GM23248 (cell line): ENCODE results near the gene DIP2C. TPM values are rescaled to one million over a fixed set of nuclear protein-coding genes. Genes with fewer than 3 reads are reported as not detected.

Experiments used
- DNase-seq: peaks from one replicate; pipeline ENCODE4 v3.0.0-alpha.2; 2015
- H2AFZ ChIP-seq: fragments of 200-600 bp; sonication (generic); 2 replicates; pipeline ENCODE4 v1.6.1; 2016; ENCODE audit warnings: antibody characterized with exemption
- H3F3A ChIP-seq: fragments of 200-600 bp; sonication (generic); 2 replicates; pipeline ENCODE4 v1.6.1; 2016; ENCODE audit warnings: mild to moderate bottlenecking, antibody characterized with exemption, mixed run types; ENCODE audit not compliant: insufficient read depth
- H3K27ac ChIP-seq: fragments of 200-600 bp; sonication (generic); 2 replicates; pipeline ENCODE4 v1.5.1; 2016; ENCODE audit warnings: mild to moderate bottlenecking
- H3K27me3 ChIP-seq: fragments of 200-600 bp; sonication (generic); replicated peaks from 2 replicates; pipeline ENCODE4 v1.6.1; 2016; ENCODE audit warnings: mild to moderate bottlenecking; ENCODE audit not compliant: insufficient read depth
- H3K36me3 ChIP-seq: fragments of 200-600 bp; sonication (generic); 2 replicates; pipeline ENCODE4 v1.6.1; 2016; ENCODE audit warnings: low read depth, mild to moderate bottlenecking
- H3K4me1 ChIP-seq: fragments of 200-600 bp; sonication (generic); 2 replicates; pipeline ENCODE4 v1.6.1; 2016; ENCODE audit warnings: mild to moderate bottlenecking; ENCODE audit not compliant: insufficient read depth
- H3K4me2 ChIP-seq: fragments of 200-600 bp; sonication (generic); one replicate; pipeline ENCODE4 v1.6.1; 2016; ENCODE audit warnings: mild to moderate bottlenecking; ENCODE audit not compliant: unreplicated experiment
- H3K4me3 ChIP-seq: fragments of 200-600 bp; sonication (generic); 2 replicates; pipeline ENCODE4 v1.5.1; 2016; ENCODE audit warnings: mild to moderate bottlenecking
- H3K79me2 ChIP-seq: fragments of 200-600 bp; sonication (generic); 2 replicates; pipeline ENCODE4 v1.6.1; 2016; ENCODE audit warnings: mild to moderate bottlenecking; ENCODE audit not compliant: insufficient read depth
- H3K9ac ChIP-seq: fragments of 200-600 bp; sonication (generic); 2 replicates; pipeline ENCODE4 v1.6.1; 2016; ENCODE audit warnings: mild to moderate bottlenecking
- H3K9me2 ChIP-seq: fragments of 200-600 bp; sonication (generic); 2 replicates; pipeline ENCODE4 v1.6.1; 2016; ENCODE audit warnings: mixed run types, mild to moderate bottlenecking, moderate library complexity; ENCODE audit not compliant: insufficient read depth
- H3K9me3 ChIP-seq: fragments of 200-600 bp; sonication (generic); one replicate; pipeline ENCODE4 v1.6.1; 2017; ENCODE audit warnings: low read depth
- H4K20me1 ChIP-seq: fragments of 200-600 bp; sonication (generic); 2 replicates; pipeline ENCODE4 v1.6.0; 2016; ENCODE audit not compliant: insufficient read depth
- EZH2 ChIP-seq: fragments of 200-600 bp; sonication (generic); IDR thresholded peaks from 2 replicates; pipeline ENCODE4 v1.6.1; 2018; ENCODE audit warnings: antibody characterized with exemption, mild to moderate bottlenecking; ENCODE audit not compliant: insufficient read depth, poor library complexity, severe bottlenecking
- EZH2phosphoT487 ChIP-seq: fragments of 200-600 bp; sonication (generic); IDR thresholded peaks from 2 replicates; pipeline ENCODE4 v1.6.1; 2018; ENCODE audit warnings: antibody characterized with exemption, moderate library complexity, mild to moderate bottlenecking, low read depth; ENCODE audit not compliant: insufficient read depth
- WGBS, 2 experiments: methylation state at CpG; one replicate each; pipeline ENCODE4 v1.1.6; 2015 to 2017; ENCODE audit warnings: low lambda C conversion rate in 2 of 2, low coverage in 1 of 2; ENCODE audit errors: missing lambda C conversion rate in 2 of 2; 5-methylcytosine and 5-hydroxymethylcytosine counted together
- in situ Hi-C: fragments of 300-500 bp; cut with MboI; formaldehyde crosslinking; loops from 2 replicates; pipeline ENCODE4 v1.15.0; 2020
- polyA plus RNA-seq: library from polyadenylated mRNA; unstranded; fragments of >200 nt; fragmentation: Nextera tagmentation; extraction: Ambion mirVana; gene quantifications from 2 replicates; pipeline ENCODE4 v1.2.1, GENCODE V29; 2016
- total RNA-seq: library from RNA; depleted of rRNA; stranded (reverse); fragments of >200 nt; shearing (Covaris generic); gene quantifications from 2 replicates; pipeline ENCODE4 v1.2.3, GENCODE V29; 2014; rRNA removed

The DIP2C gene
- total RNA-seq: 10.2 and 12.0 TPM in 2 replicates
- polyA plus RNA-seq: 11.8 and 13.1 TPM in 2 replicates

- Histone ChIP-seq H3F3A (peaks cover 8% of the 10 kb centered on the region; the same call in 1 of the 2 replicates), H3K27me3 (no peaks in the 10 kb centered on the region), H3K27ac (peak within 1 kb of the TSS; percentile 84), H3K4me2 (peak within 1 kb of the TSS; percentile 70), H3K79me2 (peaks cover 42% of the 10 kb centered on the region), H3K9me2 (no peaks in the 10 kb centered on the region), H3K9ac (peak within 1 kb of the TSS; percentile 87), H3K36me3 (no peaks in the 10 kb centered on the region), H3K9me3 (no peaks in the 10 kb centered on the region), H2AFZ (peak within 1 kb of the TSS; percentile 86), H3K4me3 (peak within 1 kb of the TSS; percentile 85), H4K20me1 (peaks cover 3% of the 10 kb centered on the region; the same call in 1 of the 2 replicates), H3K4me1 (peaks cover 24% of the 10 kb centered on the region)
- peak; percentile 90 for DNase-seq
- in situ Hi-C loops: no loop called here
- 1 to 2% methylated on average over 28 to 38 of the region's 137 CpGs for WGBS, 2 experiments
- TF ChIP-seq EZH2 (no peak), EZH2phosphoT487 (no peak)
These were observed at the start of gene DIP2C for GRCh38 chr10:689452-690371. Gene DIP2C, minus strand, starts transcription at chr10:689668. Its CDS starts 90 bp downstream, at chr10:689578.

GRCh38 chr10:734481-734880 lies 45.0 kb upstream of the DIP2C start:
- H3K9ac ChIP-seq: no peak overlapping the region
- H3K4me1 ChIP-seq: no peaks in the 10 kb centered on the region
- 12% methylated on average over 3 of the region's 3 CpGs for WGBS, 2 experiments
- H4K20me1 ChIP-seq: no peaks in the 10 kb centered on the region
- no peak overlapping the region for H3K27ac ChIP-seq
- H3K27me3 ChIP-seq: peaks cover 24% of the 10 kb centered on the region
- TF ChIP-seq EZH2phosphoT487: no peak
- TF ChIP-seq EZH2: no peak
- peak; percentile 3 for DNase-seq
- H3F3A ChIP-seq: no peaks in the 10 kb centered on the region
- no peaks in the 10 kb centered on the region for H3K9me3 ChIP-seq
- H3K4me3 ChIP-seq: no peak overlapping the region
- no peaks in the 10 kb centered on the region for H3K36me3 ChIP-seq
- H2AFZ ChIP-seq: no peak overlapping the region
- H3K79me2 ChIP-seq: no peaks in the 10 kb centered on the region
- in situ Hi-C loops: no loop called here
- H3K4me2 ChIP-seq: no peak overlapping the region
- H3K9me2 ChIP-seq: no peaks in the 10 kb centered on the region

GRCh38 chr10:733086-733485 lies 43.6 kb upstream of the DIP2C start:
- Histone ChIP-seq H3K9me3 (no peaks in the 10 kb centered on the region), H3K79me2 (no peaks in the 10 kb centered on the region), H4K20me1 (no peaks in the 10 kb centered on the region), H3F3A (no peaks in the 10 kb centered on the region), H3K27me3 (peaks cover 24% of the 10 kb centered on the region), H3K4me1 (no peaks in the 10 kb centered on the region), H3K9ac (no peak overlapping the region), H3K36me3 (no peaks in the 10 kb centered on the region), H3K4me3 (no peak overlapping the region), H3K9me2 (no peaks in the 10 kb centered on the region), H2AFZ (no peak overlapping the region), H3K4me2 (no peak overlapping the region), H3K27ac (no peak overlapping the region)
- TF ChIP-seq EZH2: no peak
- TF ChIP-seq EZH2phosphoT487: no peak
- in situ Hi-C loops: no loop called here
- 47 to 59% methylated on average over 9 of the region's 9 CpGs for WGBS, 2 experiments
- DNase-seq: no peak

- Histone ChIP-seq H3F3A (no peaks in the 10 kb centered on the region), H4K20me1 (no peaks in the 10 kb centered on the region), H3K4me2 (no peak overlapping the region), H3K9ac (no peak overlapping the region), H3K27ac (no peak overlapping the region), H3K9me3 (no peaks in the 10 kb centered on the region), H3K27me3 (peaks cover 24% of the 10 kb centered on the region), H3K4me1 (no peaks in the 10 kb centered on the region), H3K9me2 (no peaks in the 10 kb centered on the region), H3K79me2 (no peaks in the 10 kb centered on the region), H2AFZ (no peak overlapping the region), H3K4me3 (no peak overlapping the region), H3K36me3 (no peaks in the 10 kb centered on the region)
- WGBS, 2 experiments: 31 to 47% methylated on average over 5 to 8 of the region's 8 CpGs
- TF ChIP-seq EZH2 (no peak), EZH2phosphoT487 (no peak)
- no peak for DNase-seq
- in situ Hi-C loops: no loop called here
These were observed 39.7 kb upstream of the DIP2C start for GRCh38 chr10:729213-729612.
